ENCODE measurements around the gene PLCD3.

PLCD3 gene

GRCh38 chr17:45115871-45116270 lies 16.4 kb downstream of the PLCD3 start:
- no peaks in the 10 kb centered on the region for H4K20me1 ChIP-seq (ENCODE audit: insufficient read depth, low read length)
- H3K79me2 ChIP-seq (ENCODE audit: low read length): no peaks in the 10 kb centered on the region
- H3K36me3 ChIP-seq (replicated peaks; ENCODE audit: low read depth, low read length): no peaks in the 10 kb centered on the region
- no peak overlapping the region for H3K9ac ChIP-seq (ENCODE audit: low read length)
- H3K4me2 ChIP-seq (ENCODE audit: low read length): no peak overlapping the region
- peaks cover 7% of the 10 kb centered on the region; the same call in 1 of the 2 replicates for H3K4me1 ChIP-seq (ENCODE audit: low read length)
- H3K9me3 ChIP-seq (ENCODE audit: insufficient read depth, low read length): no peaks in the 10 kb centered on the region
- H3K4me3 ChIP-seq (ENCODE audit: low read length): no peak overlapping the region
- no peak overlapping the region for H2AFZ ChIP-seq (ENCODE audit: low read depth, low read length)
- H3K27ac ChIP-seq (ENCODE audit: low read length): no peak overlapping the region
- TF ChIP-seq EZH2phosphoT487 (IDR thresholded peaks at IDR 0.05; ENCODE audit: low read depth) (no peak), CTCF (IDR thresholded peaks at IDR 0.05; ENCODE audit: low read depth, low read length) (no peak)
- H3K27me3 ChIP-seq (ENCODE audit: low read depth, low read length): no peaks in the 10 kb centered on the region

GRCh38 chr17:45115015-45115625 lies 17.2 kb downstream of the PLCD3 start:
- no peak for TF ChIP-seq CTCF (IDR thresholded peaks at IDR 0.05; ENCODE audit: low read depth, low read length)
- TF ChIP-seq EZH2phosphoT487 (IDR thresholded peaks at IDR 0.05; ENCODE audit: low read depth): no peak
- Histone ChIP-seq H3K79me2 (ENCODE audit: low read length) (no peaks in the 10 kb centered on the region), H3K4me1 (ENCODE audit: low read length) (peaks cover 7% of the 10 kb centered on the region; the same call in 1 of the 2 replicates), H3K27ac (ENCODE audit: low read length) (no peak overlapping the region), H3K36me3 (replicated peaks; ENCODE audit: low read depth, low read length) (no peaks in the 10 kb centered on the region), H3K9me3 (ENCODE audit: insufficient read depth, low read length) (no peaks in the 10 kb centered on the region), H3K9ac (ENCODE audit: low read length) (no peak overlapping the region), H3K27me3 (ENCODE audit: low read depth, low read length) (no peaks in the 10 kb centered on the region), H3K4me2 (ENCODE audit: low read length) (no peak overlapping the region), H4K20me1 (ENCODE audit: insufficient read depth, low read length) (no peaks in the 10 kb centered on the region), H3K4me3 (ENCODE audit: low read length) (no peak overlapping the region), H2AFZ (ENCODE audit: low read depth, low read length) (no peak overlapping the region)

GRCh38 chr17:45114117-45114932 lies 18.0 kb downstream of the PLCD3 start:
- H4K20me1 ChIP-seq (ENCODE audit: insufficient read depth, low read length): no peaks in the 10 kb centered on the region
- TF ChIP-seq EZH2phosphoT487 (IDR thresholded peaks at IDR 0.05; ENCODE audit: low read depth): no peak
- TF ChIP-seq CTCF (IDR thresholded peaks at IDR 0.05; ENCODE audit: low read depth, low read length): no peak
- H3K27me3 ChIP-seq (ENCODE audit: low read depth, low read length): no peaks in the 10 kb centered on the region
- peaks cover 7% of the 10 kb centered on the region; the same call in 1 of the 2 replicates for H3K4me1 ChIP-seq (ENCODE audit: low read length)
- no peak overlapping the region for H3K4me2 ChIP-seq (ENCODE audit: low read length)
- no peak overlapping the region for H2AFZ ChIP-seq (ENCODE audit: low read depth, low read length)
- H3K9me3 ChIP-seq (ENCODE audit: insufficient read depth, low read length): no peaks in the 10 kb centered on the region
- H3K79me2 ChIP-seq (ENCODE audit: low read length): no peaks in the 10 kb centered on the region
- H3K9ac ChIP-seq (ENCODE audit: low read length): no peak overlapping the region
- no peak overlapping the region for H3K4me3 ChIP-seq (ENCODE audit: low read length)
- H3K36me3 ChIP-seq (replicated peaks; ENCODE audit: low read depth, low read length): no peaks in the 10 kb centered on the region
- H3K27ac ChIP-seq (ENCODE audit: low read length): no peak overlapping the region

GRCh38 chr17:45113424-45113754 lies 18.9 kb downstream of the PLCD3 start:
- Histone ChIP-seq H2AFZ (ENCODE audit: low read depth, low read length) (no peak overlapping the region), H3K79me2 (ENCODE audit: low read length) (no peaks in the 10 kb centered on the region), H3K27ac (ENCODE audit: low read length) (no peak overlapping the region), H3K36me3 (replicated peaks; ENCODE audit: low read depth, low read length) (peaks cover 3% of the 10 kb centered on the region), H3K4me1 (ENCODE audit: low read length) (peaks cover 7% of the 10 kb centered on the region; the same call in 1 of the 2 replicates), H4K20me1 (ENCODE audit: insufficient read depth, low read length) (no peaks in the 10 kb centered on the region), H3K27me3 (ENCODE audit: low read depth, low read length) (no peaks in the 10 kb centered on the region), H3K4me3 (ENCODE audit: low read length) (no peak overlapping the region), H3K9me3 (ENCODE audit: insufficient read depth, low read length) (no peaks in the 10 kb centered on the region), H3K4me2 (ENCODE audit: low read length) (no peak overlapping the region), H3K9ac (ENCODE audit: low read length) (no peak overlapping the region)
- no peak for TF ChIP-seq CTCF (IDR thresholded peaks at IDR 0.05; ENCODE audit: low read depth, low read length)
- TF ChIP-seq EZH2phosphoT487 (IDR thresholded peaks at IDR 0.05; ENCODE audit: low read depth): no peak

Data from OCI-LY3 (cell line).